ENCODE data around the gene HERC6. TPM values are rescaled to one million over a fixed set of nuclear protein-coding genes. Genes with fewer than 3 reads are reported as not detected.

HERC6 gene
- total RNA-seq, 1 donor from 2014 or later, result 14.5 TPM

GRCh38 chr4:88411491-88412096 lies 32.9 kb downstream of the HERC6 start:
- Histone ChIP-seq H3K4me1 (no peaks in the 10 kb centered on the region), H3K27me3 (no peaks in the 10 kb centered on the region), H3K36me3 (no peaks in the 10 kb centered on the region), H3K4me3 (no peak overlapping the region), H3K27ac (no peak overlapping the region), H3K9me3 (no peaks in the 10 kb centered on the region)
- TF ChIP-seq CTCF (IDR thresholded peaks at IDR 0.05), result no peak
- TF ChIP-seq POLR2AphosphoS5 (IDR thresholded peaks at IDR 0.05; ENCODE audit: insufficient read depth in 1 of 2, low read depth in 1 of 2), result no peak
- TF ChIP-seq POLR2A (IDR thresholded peaks at IDR 0.05), result no peak
- intact Hi-C loops (cut with DNase I), result no loop called here
- DNase-seq (ENCODE audit: extremely low spot score in 2 of 2), result no peak

- H3K4me3 ChIP-seq, result no peak overlapping the region
Measured at GRCh38 chr4:88413801-88414200, 35.1 kb downstream of the HERC6 start.

GRCh38 chr4:88414755-88415154 lies 36.1 kb downstream of the HERC6 start:
- Histone ChIP-seq H3K4me1 (no peaks in the 10 kb centered on the region), H3K27ac (no peak overlapping the region), H3K4me3 (no peak overlapping the region), H3K9me3 (no peaks in the 10 kb centered on the region), H3K36me3 (no peaks in the 10 kb centered on the region), H3K27me3 (no peaks in the 10 kb centered on the region)
- intact Hi-C loops (cut with DNase I), result no loop called here
- DNase-seq (ENCODE audit: extremely low spot score in 2 of 2), result no peak
- TF ChIP-seq POLR2A (IDR thresholded peaks at IDR 0.05), result no peak
- TF ChIP-seq POLR2AphosphoS5 (IDR thresholded peaks at IDR 0.05; ENCODE audit: insufficient read depth in 1 of 2, low read depth in 1 of 2), result no peak
- no peak for TF ChIP-seq CTCF (IDR thresholded peaks at IDR 0.05)

More at GRCh38 chr4:88413801-88414200, 35.1 kb downstream of the HERC6 start:
- Histone ChIP-seq H3K9me3 (no peaks in the 10 kb centered on the region), H3K4me1 (no peaks in the 10 kb centered on the region), H3K36me3 (no peaks in the 10 kb centered on the region), H3K27ac (no peak overlapping the region), H3K27me3 (no peaks in the 10 kb centered on the region)
- intact Hi-C loops (cut with DNase I), result no loop called here
- no peak for DNase-seq (ENCODE audit: extremely low spot score in 2 of 2)
- no peak for TF ChIP-seq POLR2AphosphoS5 (IDR thresholded peaks at IDR 0.05; ENCODE audit: insufficient read depth in 1 of 2, low read depth in 1 of 2)
- no peak for TF ChIP-seq CTCF (IDR thresholded peaks at IDR 0.05)
- no peak for TF ChIP-seq POLR2A (IDR thresholded peaks at IDR 0.05)

- Histone ChIP-seq H3K4me3 (no peak overlapping the region), H3K27me3 (no peaks in the 10 kb centered on the region), H3K27ac (no peak overlapping the region), H3K9me3 (no peaks in the 10 kb centered on the region), H3K36me3 (no peaks in the 10 kb centered on the region), H3K4me1 (no peaks in the 10 kb centered on the region)
- DNase-seq (ENCODE audit: extremely low spot score in 2 of 2), result no peak
- no peak for TF ChIP-seq CTCF (IDR thresholded peaks at IDR 0.05)
- TF ChIP-seq POLR2A (IDR thresholded peaks at IDR 0.05), result no peak
- TF ChIP-seq POLR2AphosphoS5 (IDR thresholded peaks at IDR 0.05; ENCODE audit: insufficient read depth in 1 of 2, low read depth in 1 of 2), result no peak
- intact Hi-C loops (cut with DNase I), result no loop called here
Measured at GRCh38 chr4:88415982-88416381, 37.3 kb downstream of the HERC6 start.

GRCh38 chr4:88418411-88418810 lies 39.8 kb downstream of the HERC6 start:
- no peaks in the 10 kb centered on the region for H3K4me1 ChIP-seq
- H3K27me3 ChIP-seq, result no peaks in the 10 kb centered on the region
- H3K36me3 ChIP-seq, result no peaks in the 10 kb centered on the region
- no peaks in the 10 kb centered on the region for H3K9me3 ChIP-seq
- DNase-seq (ENCODE audit: extremely low spot score in 2 of 2), result no peak
- TF ChIP-seq POLR2A (IDR thresholded peaks at IDR 0.05) (no peak), CTCF (IDR thresholded peaks at IDR 0.05) (no peak), POLR2AphosphoS5 (IDR thresholded peaks at IDR 0.05; ENCODE audit: insufficient read depth in 1 of 2, low read depth in 1 of 2) (no peak)
- H3K4me3 ChIP-seq, result no peak overlapping the region
- no peak overlapping the region for H3K27ac ChIP-seq
- intact Hi-C loops (cut with DNase I), result no loop called here
